ENCODE data around the gene TLR1. TPM values are rescaled to one million over a fixed set of nuclear protein-coding genes. Genes with fewer than 3 reads are reported as not detected.

TLR1 gene, protein sequence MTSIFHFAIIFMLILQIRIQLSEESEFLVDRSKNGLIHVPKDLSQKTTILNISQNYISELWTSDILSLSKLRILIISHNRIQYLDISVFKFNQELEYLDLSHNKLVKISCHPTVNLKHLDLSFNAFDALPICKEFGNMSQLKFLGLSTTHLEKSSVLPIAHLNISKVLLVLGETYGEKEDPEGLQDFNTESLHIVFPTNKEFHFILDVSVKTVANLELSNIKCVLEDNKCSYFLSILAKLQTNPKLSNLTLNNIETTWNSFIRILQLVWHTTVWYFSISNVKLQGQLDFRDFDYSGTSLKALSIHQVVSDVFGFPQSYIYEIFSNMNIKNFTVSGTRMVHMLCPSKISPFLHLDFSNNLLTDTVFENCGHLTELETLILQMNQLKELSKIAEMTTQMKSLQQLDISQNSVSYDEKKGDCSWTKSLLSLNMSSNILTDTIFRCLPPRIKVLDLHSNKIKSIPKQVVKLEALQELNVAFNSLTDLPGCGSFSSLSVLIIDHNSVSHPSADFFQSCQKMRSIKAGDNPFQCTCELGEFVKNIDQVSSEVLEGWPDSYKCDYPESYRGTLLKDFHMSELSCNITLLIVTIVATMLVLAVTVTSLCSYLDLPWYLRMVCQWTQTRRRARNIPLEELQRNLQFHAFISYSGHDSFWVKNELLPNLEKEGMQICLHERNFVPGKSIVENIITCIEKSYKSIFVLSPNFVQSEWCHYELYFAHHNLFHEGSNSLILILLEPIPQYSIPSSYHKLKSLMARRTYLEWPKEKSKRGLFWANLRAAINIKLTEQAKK
- total RNA-seq (50.8 and 54.1 TPM in 2 replicates), polyA plus RNA-seq (23.4 and 30.6 TPM in 2 replicates), polyA minus RNA-seq (40.2 and 61.7 TPM in 2 replicates)
- 80.8 TPM for total RNA-seq (2013)

GRCh38 chr4:38804654-38805295 is at the start of gene TLR1:
TLR1 (minus strand) TSS chr4:38804791; CDS start chr4:38798831, 5,960 bp downstream.
- Histone ChIP-seq H3K9me3 (ENCODE audit: control extremely low read depth in 1 of 3, control insufficient read depth in 2 of 3, insufficient read depth in 1 of 3, low read length in 2 of 3) (peaks cover 2 to 33% (median 26%) of the 10 kb centered on the region in 3 donors), H3K27ac (ENCODE audit: low read length in 2 of 2) (peak within 1 kb of the TSS; percentile 72 to 97), H3K9ac (ENCODE audit: low read length) (peak within 1 kb of the TSS; percentile 83), H2AFZ (ENCODE audit: insufficient read depth, low read depth, low read length, poor library complexity, severe bottlenecking) (peak within 1 kb of the TSS; percentile 25), H3K4me3 (ENCODE audit: control extremely low read depth in 1 of 5, extremely low read depth in 1 of 5, insufficient read depth in 1 of 5, low read depth in 2 of 5, low read length in 4 of 5) (peak within 1 kb of the TSS; percentile 57 to 97 (median 70)), H3K36me3 (replicated peaks in 1 of 2; ENCODE audit: control extremely low read depth in 1 of 2, control insufficient read depth in 1 of 2, extremely low read depth in 1 of 2, insufficient read depth in 2 of 2, low read length in 1 of 2) (peaks cover 10 to 34% of the 10 kb centered on the region in 2 experiments), H3K4me2 (replicated peaks; ENCODE audit: low read depth, low read length, poor library complexity, severe bottlenecking) (peak within 1 kb of the TSS; percentile 74), H4K20me1 (ENCODE audit: control insufficient read depth, insufficient read depth, low read length, poor library complexity, severe bottlenecking) (no peaks in the 10 kb centered on the region), H3K27me3 (replicated peaks in 1 of 4; ENCODE audit: control extremely low read depth in 1 of 4, control insufficient read depth in 3 of 4, insufficient read depth in 4 of 4, low read length in 3 of 4) (no peaks in the 10 kb centered on the region), H3K4me1 (ENCODE audit: control insufficient read depth in 2 of 2, insufficient read depth in 2 of 2, low read length in 2 of 2) (peaks cover 32 to 45% of the 10 kb centered on the region in 2 donors), H3K79me2 (ENCODE audit: control insufficient read depth, insufficient read depth, low read length) (peaks cover 51% of the 10 kb centered on the region)
- intact Hi-C loops (cut with micrococcal nuclease) = loop anchor here (1.0 to 10.0 kb wide), 7 partner anchors 12 to 560 kb away; partner anchors contain the start of genes KLF3, RFC1, TLR10 and TLR6
- Mint-ChIP-seq H3K27me3 (no peaks in the 10 kb centered on the region), H3K4me1 (peaks cover 56% of the 10 kb centered on the region), H3K27ac (peak within 1 kb of the TSS; percentile 95), H3K4me3 (peak within 1 kb of the TSS; percentile 80), H3K9me3 (ENCODE audit: insufficient read depth) (peaks cover 6% of the 10 kb centered on the region)
- DNase-seq (peak; percentile 85), ATAC-seq (ENCODE audit: low read depth) (peak; percentile 52)
- WGBS (ENCODE audit: insufficient coverage) = no CpG with 5 or more reads among the region's 7 CpGs
- TF ChIP-seq CTCF (IDR thresholded peaks at IDR 0.05) = peak; percentile 75
- no peak for TF ChIP-seq EZH2 (IDR thresholded peaks at IDR 0.05; ENCODE audit: borderline replicate concordance, insufficient read depth, low read depth, low read length, poor library complexity, severe bottlenecking)
- CTCF ChIA-PET = interaction anchor here (0.8 to 7.7 kb wide), 28 partner anchors 8 to 625 kb away, joined by 3 to 180 read pairs (median 5); partner anchors contain the start of genes FAM114A1, RFC1, TLR10 and TLR6
- POLR2A ChIA-PET = interaction anchor here (0.6 to 3.9 kb wide), 12 partner anchors 10 to 126 kb away, joined by 3 to 26 read pairs (median 4); partner anchors contain the start of genes TLR10 and TLR6

Measured in B cell (primary cell).